B cell (primary cell): ENCODE results near the gene ITGB7.

Experiments used
- CTCF ChIP-seq: fragments of 200-600 bp; IDR thresholded peaks from one replicate; pipeline ENCODE4 v1.8.0; 2022; ENCODE audit warnings: antibody characterized with exemption, mild to moderate bottlenecking
- EZH2 ChIP-seq: IDR thresholded peaks from 2 replicates; pipeline ENCODE4 v1.6.1; 2012; ENCODE audit warnings: borderline replicate concordance, low read depth, mild to moderate bottlenecking, moderate library complexity, low read length; ENCODE audit not compliant: insufficient read depth, poor library complexity, severe bottlenecking

GRCh38 chr12:53234271-53234914 lies 27.3 kb upstream of the ITGB7 start:
- TF ChIP-seq CTCF = no peak
- TF ChIP-seq EZH2 = no peak
